Type B pancreatic cell (in vitro differentiated cells): ENCODE measurements around the gene MPHOSPH9. TPM values are rescaled to one million over a fixed set of nuclear protein-coding genes. Genes with fewer than 3 reads are reported as not detected.
A peak's percentile ranks its signal among the peaks of the same experiment; 100 is the strongest.

Experiments
- DNase-seq: peaks from one replicate; pipeline ENCODE4 v3.0.0; 2021; ENCODE audit warnings: mixed read lengths; ENCODE audit not compliant: unreplicated experiment; ENCODE audit errors: extremely low spot score
- H3K27ac Mint-ChIP-seq: 2 replicates; pipeline ENCODE4 v1.8.0; 2021; ENCODE audit warnings: mild to moderate bottlenecking, mixed read lengths
- H3K27me3 Mint-ChIP-seq: 2 replicates; pipeline ENCODE4 v1.8.0; 2021; ENCODE audit warnings: mixed read lengths
- H3K36me3 Mint-ChIP-seq: 2 replicates; pipeline ENCODE4 v1.8.0; 2021; ENCODE audit warnings: mixed read lengths
- H3K4me1 Mint-ChIP-seq: one replicate; pipeline ENCODE4 v1.8.0; 2021; ENCODE audit warnings: mixed read lengths; ENCODE audit not compliant: unreplicated experiment
- H3K4me3 Mint-ChIP-seq: 2 replicates; pipeline ENCODE4 v1.8.0; 2021; ENCODE audit warnings: mild to moderate bottlenecking, mixed read lengths
- H3K9me3 Mint-ChIP-seq: 2 replicates; pipeline ENCODE4 v1.8.0; 2021; ENCODE audit warnings: mixed read lengths
- total RNA-seq: library from RNA; stranded (reverse); gene quantifications from 2 replicates; pipeline ENCODE4 v1.2.1, GENCODE V29; 2021; ENCODE audit warnings: low replicate concordance
- TF ChIP-seq, protein P1 (sequence below): fragments of 200-600 bp; sonication (generic); conservative IDR thresholded peaks from 2 replicates; pipeline ENCODE4 v1.5.0; 2021; ENCODE audit warnings: antibody characterized with exemption, mild to moderate bottlenecking

The MPHOSPH9 gene
- total RNA-seq, 1 donor from 2014 or later, result 52.3 TPM

- no peaks in the 10 kb centered on the region for H3K36me3 Mint-ChIP-seq
- no peaks in the 10 kb centered on the region for H3K9me3 Mint-ChIP-seq
- H3K4me3 Mint-ChIP-seq, result no peak overlapping the region
Measured at GRCh38 chr12:123187637-123188036, 45.3 kb downstream of the MPHOSPH9 start.

DNA sequence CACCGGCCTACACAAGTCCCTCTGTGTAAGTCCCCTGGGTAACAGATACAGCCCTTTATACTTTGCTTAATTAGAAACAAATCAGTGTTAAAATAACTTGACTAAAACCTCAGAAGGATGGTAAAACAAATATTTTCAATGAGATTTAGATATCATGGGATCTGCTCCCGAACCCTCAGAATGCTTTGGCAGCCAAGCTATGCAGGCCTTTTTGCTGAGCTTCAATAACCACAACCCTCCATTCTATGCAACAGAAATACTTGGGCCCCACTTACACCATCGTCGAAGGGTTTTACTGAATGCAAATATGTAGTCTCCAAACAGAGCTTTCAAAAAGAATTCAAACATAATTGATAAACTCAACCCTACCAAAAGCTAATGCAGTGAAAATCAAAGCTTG lies 52.8 kb downstream of the MPHOSPH9 start:
- no peaks in the 10 kb centered on the region for H3K4me1 Mint-ChIP-seq
- no peak overlapping the region for H3K4me3 Mint-ChIP-seq

More at GRCh38 chr12:123187637-123188036, 45.3 kb downstream of the MPHOSPH9 start:
- DNase-seq, result no peak
- Mint-ChIP-seq H3K27ac (no peak overlapping the region), H3K4me1 (no peaks in the 10 kb centered on the region), H3K27me3 (no peaks in the 10 kb centered on the region)
- TF ChIP-seq, protein P1, sequence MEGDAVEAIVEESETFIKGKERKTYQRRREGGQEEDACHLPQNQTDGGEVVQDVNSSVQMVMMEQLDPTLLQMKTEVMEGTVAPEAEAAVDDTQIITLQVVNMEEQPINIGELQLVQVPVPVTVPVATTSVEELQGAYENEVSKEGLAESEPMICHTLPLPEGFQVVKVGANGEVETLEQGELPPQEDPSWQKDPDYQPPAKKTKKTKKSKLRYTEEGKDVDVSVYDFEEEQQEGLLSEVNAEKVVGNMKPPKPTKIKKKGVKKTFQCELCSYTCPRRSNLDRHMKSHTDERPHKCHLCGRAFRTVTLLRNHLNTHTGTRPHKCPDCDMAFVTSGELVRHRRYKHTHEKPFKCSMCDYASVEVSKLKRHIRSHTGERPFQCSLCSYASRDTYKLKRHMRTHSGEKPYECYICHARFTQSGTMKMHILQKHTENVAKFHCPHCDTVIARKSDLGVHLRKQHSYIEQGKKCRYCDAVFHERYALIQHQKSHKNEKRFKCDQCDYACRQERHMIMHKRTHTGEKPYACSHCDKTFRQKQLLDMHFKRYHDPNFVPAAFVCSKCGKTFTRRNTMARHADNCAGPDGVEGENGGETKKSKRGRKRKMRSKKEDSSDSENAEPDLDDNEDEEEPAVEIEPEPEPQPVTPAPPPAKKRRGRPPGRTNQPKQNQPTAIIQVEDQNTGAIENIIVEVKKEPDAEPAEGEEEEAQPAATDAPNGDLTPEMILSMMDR, result no peak

GRCh38 chr12:123171967-123172366 lies 61.0 kb downstream of the MPHOSPH9 start:
- Mint-ChIP-seq H3K4me3 (no peak overlapping the region), H3K27ac (no peak overlapping the region), H3K4me1 (no peaks in the 10 kb centered on the region), H3K36me3 (peaks cover 11% of the 10 kb centered on the region), H3K9me3 (no peaks in the 10 kb centered on the region), H3K27me3 (no peaks in the 10 kb centered on the region)
- no peak for DNase-seq
- TF ChIP-seq, protein P1, result no peak

More for the DNA sequence above, 52.8 kb downstream of the MPHOSPH9 start:
- H3K27me3 Mint-ChIP-seq, result no peaks in the 10 kb centered on the region
- TF ChIP-seq, protein P1, result no peak
- DNase-seq, result no peak
- H3K36me3 Mint-ChIP-seq, result peaks cover 7% of the 10 kb centered on the region
- no peaks in the 10 kb centered on the region for H3K9me3 Mint-ChIP-seq
- H3K27ac Mint-ChIP-seq, result no peak overlapping the region

GRCh38 chr12:123167329-123167728 lies 65.6 kb downstream of the MPHOSPH9 start:
- Mint-ChIP-seq H3K36me3 (peaks cover 9% of the 10 kb centered on the region), H3K27me3 (no peaks in the 10 kb centered on the region)

GRCh38 chr12:123165537-123165936 lies 67.4 kb downstream of the MPHOSPH9 start:
- H3K27ac Mint-ChIP-seq, result peak overlapping the region; percentile 39
- no peaks in the 10 kb centered on the region for H3K9me3 Mint-ChIP-seq
- H3K36me3 Mint-ChIP-seq, result peaks cover 9% of the 10 kb centered on the region
- H3K4me3 Mint-ChIP-seq, result no peak overlapping the region
- no peaks in the 10 kb centered on the region for H3K27me3 Mint-ChIP-seq
- no peaks in the 10 kb centered on the region for H3K4me1 Mint-ChIP-seq
- DNase-seq, result no peak
- TF ChIP-seq, protein P1, result no peak

More at GRCh38 chr12:123167329-123167728, 65.6 kb downstream of the MPHOSPH9 start:
- no peaks in the 10 kb centered on the region for H3K9me3 Mint-ChIP-seq
- H3K4me1 Mint-ChIP-seq, result no peaks in the 10 kb centered on the region
- no peak overlapping the region for H3K4me3 Mint-ChIP-seq
- no peak overlapping the region for H3K27ac Mint-ChIP-seq
- no peak for DNase-seq
- TF ChIP-seq, protein P1, result no peak
